GM12878 (cell line): ENCODE results near the gene DAGLA. TPM values are rescaled to one million over a fixed set of nuclear protein-coding genes. Genes with fewer than 3 reads are reported as not detected.

Source experiments
- ATF3 ChIP-seq: IDR thresholded peaks from 2 replicates; pipeline ENCODE4 v1.6.1; 2011; ENCODE audit warnings: low read depth, mild to moderate bottlenecking, low read length, moderate library complexity, borderline replicate concordance; ENCODE audit errors: extremely low read depth
- CBX3 ChIP-seq: fragments of 200-600 bp; sonication (generic); IDR thresholded peaks from 2 replicates; pipeline ENCODE4 v1.6.1; 2016; ENCODE audit warnings: low read depth, borderline replicate concordance
- CUX1 ChIP-seq: IDR thresholded peaks from 2 replicates; pipeline ENCODE4 v1.6.1; 2012; ENCODE audit warnings: improper control_type of control experiment, low read depth, low read length; ENCODE audit not compliant: insufficient replicate concordance
- EP300 ChIP-seq, 2 experiments: fragments of 150-350 bp in 1 of 2; IDR thresholded peaks; 2 replicates each; pipeline ENCODE4 v1.6.1; 2011 to 2012; ENCODE audit warnings: low read depth in 2 of 2, low read length in 2 of 2, borderline replicate concordance in 1 of 2, improper control_type of control experiment in 1 of 2, inconsistent platforms in 1 of 2; ENCODE audit not compliant: control insufficient read depth in 1 of 2
- FOXK2 ChIP-seq: fragments of 450-650 bp; IDR thresholded peaks from 2 replicates; pipeline ENCODE4 v1.6.1; 2017; ENCODE audit warnings: mild to moderate bottlenecking, moderate library complexity
- MYB ChIP-seq: fragments of 150-350 bp; IDR thresholded peaks from 2 replicates; pipeline ENCODE4 v1.6.1; 2014; ENCODE audit warnings: mild to moderate bottlenecking, low read depth, low read length, borderline replicate concordance
- PKNOX1 ChIP-seq: fragments of 450-650 bp; IDR thresholded peaks from 2 replicates; pipeline ENCODE4 v1.6.1; 2016; ENCODE audit warnings: mild to moderate bottlenecking
- SMAD5 ChIP-seq: IDR thresholded peaks from 2 replicates; pipeline ENCODE4 v1.6.1; 2016; ENCODE audit warnings: antibody characterized with exemption, low read depth
- TARDBP ChIP-seq: IDR thresholded peaks from 2 replicates; pipeline ENCODE4 v1.6.1; 2016; ENCODE audit warnings: borderline replicate concordance
- ZNF384 ChIP-seq: IDR thresholded peaks from 2 replicates; pipeline ENCODE4 v1.6.1; 2012; ENCODE audit warnings: low read depth, mild to moderate bottlenecking, low read length, improper control_type of control experiment, borderline replicate concordance
- polyA plus RNA-seq, 11 experiments: library from polyadenylated mRNA; depleted of rRNA in 4 of 11; unstranded in 6 of 11; stranded (reverse) in 5 of 11; fragments of >200 nt; fragmentation: Nextera tagmentation in 4 of 11; fragmentation: Illumina TruSeq in 1 of 11; extraction: Ambion mirVana in 4 of 11; extraction: Trizol in 1 of 11; gene quantifications; 1 replicate in 1 of 11; 2 replicates in 10 of 11; pipeline versions ENCODE4 v1.2.1 to v1.2.3, GENCODE V29; 2011 to 2016; ENCODE audit warnings: inconsistent platforms in 2 of 11, missing spikeins in 2 of 11, low read depth in 1 of 11
- total RNA-seq, 4 experiments: library from RNA; depleted of rRNA in 3 of 4; stranded (reverse); fragments of >200 nt in 3 of 4; fragmentation: Illumina TruSeq in 1 of 4; extraction: Trizol in 1 of 4; gene quantifications; 2 replicates each; pipeline versions ENCODE4 v1.2.1 to v1.2.3, GENCODE V29; 2013 to 2021

Gene DAGLA
- total and polyA plus RNA-seq, 10 of the 15 experiments (the other 5 are each of a cell fraction or from before 2014, with no cell fraction given) = 0.05 TPM; not detected in 9

GRCh38 chr11:61782299-61782698, 102.1 kb downstream of the DAGLA start (continued):
- no peak for TF ChIP-seq CUX1
- no peak for TF ChIP-seq ATF3
- no peak for TF ChIP-seq MYB
- TF ChIP-seq PKNOX1 = no peak
- no peak for TF ChIP-seq TARDBP
- TF ChIP-seq SMAD5 = no peak
- no peak for TF ChIP-seq FOXK2
- no peak for TF ChIP-seq ZNF384
- no peak for TF ChIP-seq EP300 (IDR thresholded peaks at IDR 0.05; ENCODE audit: borderline replicate concordance in 1 of 2, control insufficient read depth in 1 of 2, low read depth in 2 of 2, low read length in 2 of 2)
- TF ChIP-seq CBX3 = no peak
